ENCODE data around the gene B4GALNT1. TPM values are rescaled to one million over a fixed set of nuclear protein-coding genes. Genes with fewer than 3 reads are reported as not detected.
"Not testable (repeated sequence)": the region's sequence is repeated elsewhere in the genome, so short reads cannot be mapped to it uniquely, and the experiment has no call there.

B4GALNT1 gene
- total RNA-seq = 1 to 10 TPM; 1.5 TPM

GRCh38 chr12:57632958-57633840 lies at the start of gene B4GALNT1:
B4GALNT1 (minus strand) TSS chr12:57633201; CDS start chr12:57632132, 1,069 bp downstream.
- peaks cover 7% of the 10 kb centered on the region for H3K4me1 Mint-ChIP-seq
- H3K9me3 Mint-ChIP-seq = no peaks in the 10 kb centered on the region
- H3K36me3 Mint-ChIP-seq = no peaks in the 10 kb centered on the region
- DNase-seq = peak; percentile 79
- H3K27me3 Mint-ChIP-seq = peaks cover 63% of the 10 kb centered on the region
- no peak within 1 kb of the TSS for H3K27ac Mint-ChIP-seq
- peak within 1 kb of the TSS; percentile 68 for H3K4me3 Mint-ChIP-seq

- no peak overlapping the region for H3K4me3 Mint-ChIP-seq
- H3K4me1 Mint-ChIP-seq = no peaks in the 10 kb centered on the region
- peaks cover 3% of the 10 kb centered on the region for H3K36me3 Mint-ChIP-seq
- peaks cover 4% of the 10 kb centered on the region for H3K9me3 Mint-ChIP-seq
- no peaks in the 10 kb centered on the region for H3K27me3 Mint-ChIP-seq
- H3K27ac Mint-ChIP-seq = no peak overlapping the region
- no peak for DNase-seq
Measured at GRCh38 chr12:57679697-57680096, 46.7 kb upstream of the B4GALNT1 start.

GRCh38 chr12:57677947-57678346 lies 44.9 kb upstream of the B4GALNT1 start:
- H3K4me3 Mint-ChIP-seq, H3K36me3 Mint-ChIP-seq, H3K27me3 Mint-ChIP-seq, H3K4me1 Mint-ChIP-seq, DNase-seq, H3K9me3 Mint-ChIP-seq, H3K27ac Mint-ChIP-seq: not testable (repeated sequence)

GRCh38 chr12:57674691-57675090 lies 41.7 kb upstream of the B4GALNT1 start:
- DNase-seq = no peak
- H3K27me3 Mint-ChIP-seq = no peaks in the 10 kb centered on the region
- H3K27ac Mint-ChIP-seq = no peak overlapping the region
- H3K9me3 Mint-ChIP-seq = no peaks in the 10 kb centered on the region
- H3K36me3 Mint-ChIP-seq = no peaks in the 10 kb centered on the region
- no peak overlapping the region for H3K4me3 Mint-ChIP-seq
- no peaks in the 10 kb centered on the region for H3K4me1 Mint-ChIP-seq

- H3K36me3 Mint-ChIP-seq = no peaks in the 10 kb centered on the region
- no peaks in the 10 kb centered on the region for H3K9me3 Mint-ChIP-seq
- no peaks in the 10 kb centered on the region for H3K27me3 Mint-ChIP-seq
- no peaks in the 10 kb centered on the region for H3K4me1 Mint-ChIP-seq
- H3K4me3 Mint-ChIP-seq = no peak overlapping the region
- DNase-seq = no peak
- H3K27ac Mint-ChIP-seq = no peak overlapping the region
Measured at GRCh38 chr12:57672801-57673200, 39.8 kb upstream of the B4GALNT1 start.

- not testable (repeated sequence) for DNase-seq, H3K36me3 Mint-ChIP-seq, H3K4me3 Mint-ChIP-seq, H3K4me1 Mint-ChIP-seq, H3K27me3 Mint-ChIP-seq, H3K9me3 Mint-ChIP-seq, H3K27ac Mint-ChIP-seq
Measured at GRCh38 chr12:57671811-57672210, 38.8 kb upstream of the B4GALNT1 start.

GRCh38 chr12:57669691-57670090 lies 36.7 kb upstream of the B4GALNT1 start:
- not testable (repeated sequence) for H3K27me3 Mint-ChIP-seq, H3K36me3 Mint-ChIP-seq, DNase-seq, H3K4me3 Mint-ChIP-seq, H3K4me1 Mint-ChIP-seq, H3K9me3 Mint-ChIP-seq, H3K27ac Mint-ChIP-seq

GRCh38 chr12:57666897-57667296 lies 33.9 kb upstream of the B4GALNT1 start:
- DNase-seq = no peak
- H3K9me3 Mint-ChIP-seq = no peaks in the 10 kb centered on the region
- H3K27me3 Mint-ChIP-seq = no peaks in the 10 kb centered on the region
- no peaks in the 10 kb centered on the region for H3K4me1 Mint-ChIP-seq
- H3K4me3 Mint-ChIP-seq = no peak overlapping the region
- no peaks in the 10 kb centered on the region for H3K36me3 Mint-ChIP-seq
- H3K27ac Mint-ChIP-seq = no peak overlapping the region

- H3K4me1 Mint-ChIP-seq, H3K27ac Mint-ChIP-seq, DNase-seq, H3K27me3 Mint-ChIP-seq, H3K9me3 Mint-ChIP-seq, H3K36me3 Mint-ChIP-seq, H3K4me3 Mint-ChIP-seq: not testable (repeated sequence)
Measured at GRCh38 chr12:57665066-57665820, 32.2 kb upstream of the B4GALNT1 start.

- Mint-ChIP-seq H3K27me3 (peaks cover 9% of the 10 kb centered on the region), H3K36me3 (no peaks in the 10 kb centered on the region), H3K4me3 (no peak overlapping the region), H3K4me1 (no peaks in the 10 kb centered on the region), H3K27ac (no peak overlapping the region), H3K9me3 (no peaks in the 10 kb centered on the region)
- DNase-seq = no peak
Measured at GRCh38 chr12:57661376-57661775, 28.4 kb upstream of the B4GALNT1 start.

GRCh38 chr12:57658890-57659289 lies 25.9 kb upstream of the B4GALNT1 start:
- DNase-seq = no peak
- Mint-ChIP-seq H3K36me3 (no peaks in the 10 kb centered on the region), H3K9me3 (no peaks in the 10 kb centered on the region), H3K4me3 (no peak overlapping the region), H3K27ac (no peak overlapping the region), H3K27me3 (peaks cover 9% of the 10 kb centered on the region), H3K4me1 (no peaks in the 10 kb centered on the region)

GRCh38 chr12:57657744-57658143 lies 24.7 kb upstream of the B4GALNT1 start:
- peaks cover 9% of the 10 kb centered on the region for H3K27me3 Mint-ChIP-seq
- peaks cover 1% of the 10 kb centered on the region for H3K9me3 Mint-ChIP-seq
- no peaks in the 10 kb centered on the region for H3K36me3 Mint-ChIP-seq
- no peak overlapping the region for H3K27ac Mint-ChIP-seq
- H3K4me3 Mint-ChIP-seq = no peak overlapping the region
- no peak for DNase-seq
- no peaks in the 10 kb centered on the region for H3K4me1 Mint-ChIP-seq

GRCh38 chr12:57656408-57656807 lies 23.4 kb upstream of the B4GALNT1 start:
- H3K4me1 Mint-ChIP-seq, H3K27me3 Mint-ChIP-seq, H3K27ac Mint-ChIP-seq, H3K36me3 Mint-ChIP-seq, DNase-seq, H3K9me3 Mint-ChIP-seq, H3K4me3 Mint-ChIP-seq: not testable (repeated sequence)

- no peak for DNase-seq
- Mint-ChIP-seq H3K27me3 (peaks cover 9% of the 10 kb centered on the region), H3K9me3 (peaks cover 1% of the 10 kb centered on the region), H3K4me1 (no peaks in the 10 kb centered on the region), H3K27ac (no peak overlapping the region), H3K4me3 (no peak overlapping the region), H3K36me3 (no peaks in the 10 kb centered on the region)
Measured at GRCh38 chr12:57655541-57656240, 22.7 kb upstream of the B4GALNT1 start.

GRCh38 chr12:57654042-57654441 lies 21.0 kb upstream of the B4GALNT1 start:
- no peaks in the 10 kb centered on the region for H3K4me1 Mint-ChIP-seq
- no peak overlapping the region for H3K4me3 Mint-ChIP-seq
- DNase-seq = no peak
- peaks cover 8% of the 10 kb centered on the region for H3K27me3 Mint-ChIP-seq
- no peak overlapping the region for H3K27ac Mint-ChIP-seq
- no peaks in the 10 kb centered on the region for H3K36me3 Mint-ChIP-seq
- H3K9me3 Mint-ChIP-seq = peaks cover 1% of the 10 kb centered on the region

Measured in activated naive CD8-positive, alpha-beta T cell treated with anti-CD3 and anti-CD28 coated beads for 36 hours (primary cell).